ENCODE measurements around the gene BCR.

BCR gene

GRCh38 chr22:23285236-23285635, 104.9 kb downstream of the BCR start:
- TF ChIP-seq ZNF274 (IDR thresholded peaks at IDR 0.05; ENCODE audit: low read depth, low read length) = no peak
- no peak overlapping the region for H3K4me3 ChIP-seq (ENCODE audit: low read length)

- no peak for TF ChIP-seq ZNF274 (IDR thresholded peaks at IDR 0.05; ENCODE audit: low read depth, low read length)
- no peak overlapping the region for H3K4me3 ChIP-seq (ENCODE audit: low read length)
Observed at GRCh38 chr22:23285734-23286133, 105.4 kb downstream of the BCR start.

GRCh38 chr22:23286296-23286695, 106.0 kb downstream of the BCR start:
- TF ChIP-seq ZNF274 (IDR thresholded peaks at IDR 0.05; ENCODE audit: low read depth, low read length) = no peak
- no peak overlapping the region for H3K4me3 ChIP-seq (ENCODE audit: low read length)

GRCh38 chr22:23287136-23288095, 107.1 kb downstream of the BCR start:
- no peak overlapping the region for H3K4me3 ChIP-seq (ENCODE audit: low read length)
- no peak for TF ChIP-seq ZNF274 (IDR thresholded peaks at IDR 0.05; ENCODE audit: low read depth, low read length)

- H3K4me3 ChIP-seq (ENCODE audit: low read length) = no peak overlapping the region
- no peak for TF ChIP-seq ZNF274 (IDR thresholded peaks at IDR 0.05; ENCODE audit: low read depth, low read length)
Observed at GRCh38 chr22:23288301-23289129, 108.2 kb downstream of the BCR start.

GRCh38 chr22:23289130-23289503, 108.8 kb downstream of the BCR start:
- no peak overlapping the region for H3K4me3 ChIP-seq (ENCODE audit: low read length)
- TF ChIP-seq ZNF274 (IDR thresholded peaks at IDR 0.05; ENCODE audit: low read depth, low read length) = no peak

GRCh38 chr22:23289851-23290724, 109.8 kb downstream of the BCR start:
- TF ChIP-seq ZNF274 (IDR thresholded peaks at IDR 0.05; ENCODE audit: low read depth, low read length) = no peak

GRCh38 chr22:23291806-23292452, 111.6 kb downstream of the BCR start:
- TF ChIP-seq ZNF274 (IDR thresholded peaks at IDR 0.05; ENCODE audit: low read depth, low read length) = no peak

More at GRCh38 chr22:23289851-23290724, 109.8 kb downstream of the BCR start:
- no peak overlapping the region for H3K4me3 ChIP-seq (ENCODE audit: low read length)

GRCh38 chr22:23292453-23293350, 112.4 kb downstream of the BCR start:
- H3K4me3 ChIP-seq (ENCODE audit: low read length) = no peak overlapping the region
- no peak for TF ChIP-seq ZNF274 (IDR thresholded peaks at IDR 0.05; ENCODE audit: low read depth, low read length)

More at GRCh38 chr22:23291806-23292452, 111.6 kb downstream of the BCR start:
- H3K4me3 ChIP-seq (ENCODE audit: low read length) = no peak overlapping the region

GRCh38 chr22:23293720-23294119, 113.4 kb downstream of the BCR start:
- no peak for TF ChIP-seq ZNF274 (IDR thresholded peaks at IDR 0.05; ENCODE audit: low read depth, low read length)
- no peak overlapping the region for H3K4me3 ChIP-seq (ENCODE audit: low read length)

GRCh38 chr22:23294221-23294620, 113.9 kb downstream of the BCR start:
- no peak overlapping the region for H3K4me3 ChIP-seq (ENCODE audit: low read length)
- no peak for TF ChIP-seq ZNF274 (IDR thresholded peaks at IDR 0.05; ENCODE audit: low read depth, low read length)

GRCh38 chr22:23300476-23300875, 120.2 kb downstream of the BCR start:
- no peak for TF ChIP-seq ZNF274 (IDR thresholded peaks at IDR 0.05; ENCODE audit: low read depth, low read length)
- H3K4me3 ChIP-seq (ENCODE audit: low read length) = no peak overlapping the region
